ENCODE data around the gene FADS3. TPM values are rescaled to one million over a fixed set of nuclear protein-coding genes. Genes with fewer than 3 reads are reported as not detected.
A peak's percentile ranks its signal among the peaks of the same experiment; 100 is the strongest.

FADS3 gene
- total and polyA plus RNA-seq, 9 of the 15 experiments (the other 6 are each of a cell fraction or from before 2014, with no cell fraction given) = 0.97 to 148 (median 92.7) TPM

DNA sequence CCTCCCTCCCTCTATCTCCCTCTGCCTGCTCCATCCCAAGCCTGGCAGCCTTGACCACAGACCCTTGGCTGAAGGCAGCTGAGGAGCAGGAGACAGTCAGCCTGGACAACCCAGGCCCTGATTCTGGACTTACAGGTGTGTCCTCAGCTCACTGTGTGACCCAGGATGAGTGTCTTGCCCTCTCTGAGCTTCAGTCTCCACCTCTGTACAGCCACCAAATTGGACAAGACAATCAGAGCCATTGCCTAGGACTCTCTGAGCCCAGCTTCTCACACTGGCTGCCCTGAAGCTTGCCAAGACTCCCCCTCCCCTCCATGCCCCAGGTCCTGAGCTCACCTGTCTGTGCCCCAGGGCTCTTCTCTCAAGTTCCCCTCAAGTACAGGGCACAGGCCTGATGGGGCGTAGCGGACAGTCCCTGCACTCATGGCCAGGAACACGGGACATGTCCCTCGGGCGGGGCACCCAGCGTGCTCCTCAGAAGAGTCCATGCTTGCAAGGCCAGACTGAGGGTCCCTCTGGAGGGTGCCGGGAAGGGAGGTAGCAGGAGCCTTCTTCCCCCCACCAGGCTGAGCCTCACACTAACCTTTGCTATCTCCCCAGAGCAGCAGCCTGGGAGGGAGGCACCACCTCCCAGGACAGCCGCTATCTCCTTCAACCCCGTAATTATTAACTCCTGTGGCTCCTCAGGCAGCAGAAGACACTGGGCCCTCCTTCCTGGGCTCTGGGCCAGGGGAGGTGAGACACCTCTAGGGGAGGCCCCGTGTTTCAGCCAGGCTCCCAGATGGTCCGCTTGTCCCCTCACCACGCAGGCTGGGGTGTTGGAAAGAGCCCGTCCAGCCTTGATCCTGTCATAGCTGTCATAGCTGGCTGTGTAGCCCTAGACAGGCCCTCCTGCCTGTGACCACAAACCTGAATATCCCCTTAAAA is 28.6 kb upstream of the FADS3 start (continued):
- TF ChIP-seq JUN (IDR thresholded peaks at IDR 0.05; ENCODE audit: borderline replicate concordance, low read depth, low read length) = no peak
- 0 out of 2 replicates have a peak, but pooled peaks have one; percentile 25 for TF ChIP-seq JUN (CRISPR knock-in tag; IDR thresholded peaks at IDR 0.05; ENCODE audit: borderline replicate concordance)
- TF ChIP-seq ZFPM2 (CRISPR knock-in tag; IDR thresholded peaks at IDR 0.05) = no peak
- peak; percentile 62 for TF ChIP-seq BRD9 (IDR thresholded peaks at IDR 0.05; ENCODE audit: low read depth, partially characterized antibody)
- TF ChIP-seq, protein P1, sequence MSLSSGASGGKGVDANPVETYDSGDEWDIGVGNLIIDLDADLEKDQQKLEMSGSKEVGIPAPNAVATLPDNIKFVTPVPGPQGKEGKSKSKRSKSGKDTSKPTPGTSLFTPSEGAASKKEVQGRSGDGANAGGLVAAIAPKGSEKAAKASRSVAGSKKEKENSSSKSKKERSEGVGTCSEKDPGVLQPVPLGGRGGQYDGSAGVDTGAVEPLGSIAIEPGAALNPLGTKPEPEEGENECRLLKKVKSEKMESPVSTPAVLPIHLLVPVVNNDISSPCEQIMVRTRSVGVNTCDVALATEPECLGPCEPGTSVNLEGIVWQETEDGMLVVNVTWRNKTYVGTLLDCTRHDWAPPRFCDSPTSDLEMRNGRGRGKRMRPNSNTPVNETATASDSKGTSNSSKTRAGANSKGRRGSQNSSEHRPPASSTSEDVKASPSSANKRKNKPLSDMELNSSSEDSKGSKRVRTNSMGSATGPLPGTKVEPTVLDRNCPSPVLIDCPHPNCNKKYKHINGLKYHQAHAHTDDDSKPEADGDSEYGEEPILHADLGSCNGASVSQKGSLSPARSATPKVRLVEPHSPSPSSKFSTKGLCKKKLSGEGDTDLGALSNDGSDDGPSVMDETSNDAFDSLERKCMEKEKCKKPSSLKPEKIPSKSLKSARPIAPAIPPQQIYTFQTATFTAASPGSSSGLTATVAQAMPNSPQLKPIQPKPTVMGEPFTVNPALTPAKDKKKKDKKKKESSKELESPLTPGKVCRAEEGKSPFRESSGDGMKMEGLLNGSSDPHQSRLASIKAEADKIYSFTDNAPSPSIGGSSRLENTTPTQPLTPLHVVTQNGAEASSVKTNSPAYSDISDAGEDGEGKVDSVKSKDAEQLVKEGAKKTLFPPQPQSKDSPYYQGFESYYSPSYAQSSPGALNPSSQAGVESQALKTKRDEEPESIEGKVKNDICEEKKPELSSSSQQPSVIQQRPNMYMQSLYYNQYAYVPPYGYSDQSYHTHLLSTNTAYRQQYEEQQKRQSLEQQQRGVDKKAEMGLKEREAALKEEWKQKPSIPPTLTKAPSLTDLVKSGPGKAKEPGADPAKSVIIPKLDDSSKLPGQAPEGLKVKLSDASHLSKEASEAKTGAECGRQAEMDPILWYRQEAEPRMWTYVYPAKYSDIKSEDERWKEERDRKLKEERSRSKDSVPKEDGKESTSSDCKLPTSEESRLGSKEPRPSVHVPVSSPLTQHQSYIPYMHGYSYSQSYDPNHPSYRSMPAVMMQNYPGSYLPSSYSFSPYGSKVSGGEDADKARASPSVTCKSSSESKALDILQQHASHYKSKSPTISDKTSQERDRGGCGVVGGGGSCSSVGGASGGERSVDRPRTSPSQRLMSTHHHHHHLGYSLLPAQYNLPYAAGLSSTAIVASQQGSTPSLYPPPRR (CRISPR knock-in tag; IDR thresholded peaks at IDR 0.05; ENCODE audit: borderline replicate concordance) = no peak
- no peak for TF ChIP-seq ARID3A (IDR thresholded peaks at IDR 0.05; ENCODE audit: borderline replicate concordance, low read depth, low read length)
- peak; percentile 51 for TF ChIP-seq RBBP5 (IDR thresholded peaks at IDR 0.05; ENCODE audit: borderline replicate concordance, insufficient read depth, low read length, poor library complexity, severe bottlenecking)
- TF ChIP-seq PPARD (CRISPR knock-in tag; IDR thresholded peaks at IDR 0.05) = no peak
- TF ChIP-seq, protein P2, sequence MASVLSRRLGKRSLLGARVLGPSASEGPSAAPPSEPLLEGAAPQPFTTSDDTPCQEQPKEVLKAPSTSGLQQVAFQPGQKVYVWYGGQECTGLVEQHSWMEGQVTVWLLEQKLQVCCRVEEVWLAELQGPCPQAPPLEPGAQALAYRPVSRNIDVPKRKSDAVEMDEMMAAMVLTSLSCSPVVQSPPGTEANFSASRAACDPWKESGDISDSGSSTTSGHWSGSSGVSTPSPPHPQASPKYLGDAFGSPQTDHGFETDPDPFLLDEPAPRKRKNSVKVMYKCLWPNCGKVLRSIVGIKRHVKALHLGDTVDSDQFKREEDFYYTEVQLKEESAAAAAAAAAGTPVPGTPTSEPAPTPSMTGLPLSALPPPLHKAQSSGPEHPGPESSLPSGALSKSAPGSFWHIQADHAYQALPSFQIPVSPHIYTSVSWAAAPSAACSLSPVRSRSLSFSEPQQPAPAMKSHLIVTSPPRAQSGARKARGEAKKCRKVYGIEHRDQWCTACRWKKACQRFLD (CRISPR knock-in tag; IDR thresholded peaks at IDR 0.05) = no peak
- TF ChIP-seq MBD2 (IDR thresholded peaks at IDR 0.05; ENCODE audit: borderline replicate concordance, low read depth) = peak; percentile 78; the same call in 1 of the 2 replicates
- no peak for TF ChIP-seq TFAM (CRISPR knock-in tag; conservative IDR thresholded peaks at IDR 0.05)
- peak; percentile 67; the same call in 1 of the 2 replicates for TF ChIP-seq ZKSCAN1 (IDR thresholded peaks at IDR 0.05; ENCODE audit: low read depth, low read length)
- no peak for TF ChIP-seq GTF2F1 (IDR thresholded peaks at IDR 0.05; ENCODE audit: low read depth, low read length)
- TF ChIP-seq CREM (IDR thresholded peaks at IDR 0.05; ENCODE audit: low read depth) = peak; percentile 65

Data from K562 (cell line).